ENCODE measurements around the gene IPO4. TPM values are rescaled to one million over a fixed set of nuclear protein-coding genes. Genes with fewer than 3 reads are reported as not detected.
A peak's percentile ranks its signal among the peaks of the same experiment; 100 is the strongest.

Gene IPO4
- total and polyA plus RNA-seq, 10 of the 15 experiments (the other 5 are each of a cell fraction or from before 2014, with no cell fraction given) = 7.8 to 139 (median 37.6) TPM

- TF ChIP-seq, protein P1, sequence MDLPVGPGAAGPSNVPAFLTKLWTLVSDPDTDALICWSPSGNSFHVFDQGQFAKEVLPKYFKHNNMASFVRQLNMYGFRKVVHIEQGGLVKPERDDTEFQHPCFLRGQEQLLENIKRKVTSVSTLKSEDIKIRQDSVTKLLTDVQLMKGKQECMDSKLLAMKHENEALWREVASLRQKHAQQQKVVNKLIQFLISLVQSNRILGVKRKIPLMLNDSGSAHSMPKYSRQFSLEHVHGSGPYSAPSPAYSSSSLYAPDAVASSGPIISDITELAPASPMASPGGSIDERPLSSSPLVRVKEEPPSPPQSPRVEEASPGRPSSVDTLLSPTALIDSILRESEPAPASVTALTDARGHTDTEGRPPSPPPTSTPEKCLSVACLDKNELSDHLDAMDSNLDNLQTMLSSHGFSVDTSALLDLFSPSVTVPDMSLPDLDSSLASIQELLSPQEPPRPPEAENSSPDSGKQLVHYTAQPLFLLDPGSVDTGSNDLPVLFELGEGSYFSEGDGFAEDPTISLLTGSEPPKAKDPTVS (IDR thresholded peaks at IDR 0.05; ENCODE audit: low read depth, low read length) = no peak
- TF ChIP-seq PAX5 (IDR thresholded peaks at IDR 0.05; ENCODE audit: borderline replicate concordance, low read depth, low read length) (no peak), MTA2 (IDR thresholded peaks at IDR 0.05; ENCODE audit: low read depth) (no peak; the same call in 1 of the 2 replicates), ZBED1 (IDR thresholded peaks at IDR 0.05; ENCODE audit: borderline replicate concordance) (no peak), CREB1 (IDR thresholded peaks at IDR 0.05; ENCODE audit: low read depth) (no peak), TBL1XR1 (IDR thresholded peaks at IDR 0.05; ENCODE audit: low read depth, low read length) (0 out of 2 replicates have a peak, but pooled peaks have one; percentile 23), ZBTB11 (CRISPR knock-in tag; IDR thresholded peaks at IDR 0.05) (no peak), KDM1A (IDR thresholded peaks at IDR 0.05; ENCODE audit: borderline replicate concordance) (no peak), NR2C1 (IDR thresholded peaks at IDR 0.05) (peak; percentile 85), NRF1 (conservative IDR thresholded peaks at IDR 0.05; ENCODE audit: low read depth, low read length) (no peak; the same call in 1 of the 2 replicates), SREBF1 (IDR thresholded peaks at IDR 0.05; ENCODE audit: low read length) (no peak), BRCA1 (IDR thresholded peaks at IDR 0.05; ENCODE audit: low read depth, low read length) (no peak), YBX1 (IDR thresholded peaks at IDR 0.05) (no peak), ZNF24 (IDR thresholded peaks at IDR 0.05) (peak; percentile 53; the same call in 1 of the 2 replicates), CREM (IDR thresholded peaks at IDR 0.05; ENCODE audit: low read depth) (no peak), ZNF687 (IDR thresholded peaks at IDR 0.05) (peak; percentile 33; the same call in 1 of the 2 replicates), FOXK2 (IDR thresholded peaks at IDR 0.05) (no peak), POU2F2 (IDR thresholded peaks at IDR 0.05; ENCODE audit: borderline replicate concordance, low read depth, low read length) (0 out of 3 replicates have a peak, but pooled peaks have one; percentile 6)
- TF ChIP-seq, protein P2, sequence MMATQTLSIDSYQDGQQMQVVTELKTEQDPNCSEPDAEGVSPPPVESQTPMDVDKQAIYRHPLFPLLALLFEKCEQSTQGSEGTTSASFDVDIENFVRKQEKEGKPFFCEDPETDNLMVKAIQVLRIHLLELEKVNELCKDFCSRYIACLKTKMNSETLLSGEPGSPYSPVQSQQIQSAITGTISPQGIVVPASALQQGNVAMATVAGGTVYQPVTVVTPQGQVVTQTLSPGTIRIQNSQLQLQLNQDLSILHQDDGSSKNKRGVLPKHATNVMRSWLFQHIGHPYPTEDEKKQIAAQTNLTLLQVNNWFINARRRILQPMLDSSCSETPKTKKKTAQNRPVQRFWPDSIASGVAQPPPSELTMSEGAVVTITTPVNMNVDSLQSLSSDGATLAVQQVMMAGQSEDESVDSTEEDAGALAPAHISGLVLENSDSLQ (IDR thresholded peaks at IDR 0.05) = peak; percentile 73
- TF ChIP-seq, protein P3, sequence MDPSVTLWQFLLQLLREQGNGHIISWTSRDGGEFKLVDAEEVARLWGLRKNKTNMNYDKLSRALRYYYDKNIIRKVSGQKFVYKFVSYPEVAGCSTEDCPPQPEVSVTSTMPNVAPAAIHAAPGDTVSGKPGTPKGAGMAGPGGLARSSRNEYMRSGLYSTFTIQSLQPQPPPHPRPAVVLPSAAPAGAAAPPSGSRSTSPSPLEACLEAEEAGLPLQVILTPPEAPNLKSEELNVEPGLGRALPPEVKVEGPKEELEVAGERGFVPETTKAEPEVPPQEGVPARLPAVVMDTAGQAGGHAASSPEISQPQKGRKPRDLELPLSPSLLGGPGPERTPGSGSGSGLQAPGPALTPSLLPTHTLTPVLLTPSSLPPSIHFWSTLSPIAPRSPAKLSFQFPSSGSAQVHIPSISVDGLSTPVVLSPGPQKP (IDR thresholded peaks at IDR 0.05; ENCODE audit: low read depth, low read length) = 0 out of 2 replicates have a peak, but pooled peaks have one; percentile 39
These were observed 41.4 kb downstream of the IPO4 start, which contains the start of gene RNF31 (continued) for GRCh38 chr14:24146978-24147760.

Measured in GM12878 (cell line).